Breast epithelium (tissue), 4 donors: ENCODE data around the gene TET2. TPM values are rescaled to one million over a fixed set of nuclear protein-coding genes. Genes with fewer than 3 reads are reported as not detected.

Experiments used
- DNase-seq, 2 donors: peaks; one replicate each; pipeline ENCODE4 v3.0.0-alpha.2; 2019; ENCODE audit warnings: low spot score in 2 of 2
- H3K27ac ChIP-seq, 2 donors: fragments of 200-600 bp; sonication (generic) in 1 of 2; one replicate each; pipeline ENCODE4 v1.5.1; 2016 to 2019; ENCODE audit warnings: mild to moderate bottlenecking in 1 of 2
- H3K27me3 ChIP-seq, 2 donors: fragments of 200-600 bp; sonication (generic) in 1 of 2; one replicate each; pipeline versions ENCODE4 v1.5.1 to v1.6.0; 2017 to 2019; ENCODE audit warnings: control low read depth in 1 of 2, mild to moderate bottlenecking in 1 of 2
- H3K36me3 ChIP-seq: fragments of 200-600 bp; one replicate; pipeline ENCODE4 v1.5.1; 2019
- H3K4me1 ChIP-seq, 2 donors: fragments of 200-600 bp; sonication (generic); one replicate each; pipeline ENCODE4 v1.5.1; 2016 to 2019; ENCODE audit warnings: control low read depth in 1 of 2
- H3K4me3 ChIP-seq, 3 donors: fragments of 200-600 bp; sonication (generic); 1 replicate in 2 of 3; 2 replicates in 1 of 3; pipeline ENCODE4 v1.5.1; 2016 to 2019; ENCODE audit warnings: mild to moderate bottlenecking in 3 of 3, moderate library complexity in 2 of 3
- H3K9me3 ChIP-seq, 2 donors: fragments of 200-600 bp; sonication (generic) in 1 of 2; one replicate each; pipeline ENCODE4 v1.5.1; 2016 to 2019; ENCODE audit warnings: control low read depth in 1 of 2
- CTCF ChIP-seq, 3 donors: fragments of 450-650 bp; IDR thresholded peaks; one replicate each; pipeline ENCODE4 v1.5.1; 2016 to 2017; ENCODE audit warnings: antibody characterized with exemption in 3 of 3, mild to moderate bottlenecking in 3 of 3, moderate library complexity in 3 of 3
- POLR2A ChIP-seq: fragments of 450-650 bp; IDR thresholded peaks from one replicate; pipeline ENCODE4 v1.6.1; 2016; ENCODE audit warnings: antibody characterized with exemption, mild to moderate bottlenecking, moderate library complexity
- POLR2AphosphoS5 ChIP-seq, 3 donors: sonication (generic); formaldehyde crosslinking; IDR thresholded peaks; one replicate each; pipeline ENCODE4 v1.6.1; 2017; ENCODE audit warnings: antibody characterized with exemption in 3 of 3
- intact Hi-C: fragments of 100-400 bp; cut with DNase I; formaldehyde crosslinking; loops from one replicate; pipeline ENCODE4 v1.15.1; 2023; ENCODE audit warnings: low total_unique reads
- total RNA-seq, 3 donors: library from RNA; depleted of rRNA; stranded (reverse); fragments of >200 nt; gene quantifications; one replicate each; pipeline ENCODE4 v1.1.0, GENCODE V29; 2016

The TET2 gene
- 10 to 100 TPM; 23.2 to 37.3 (median 29.8) TPM for total RNA-seq

DNA sequence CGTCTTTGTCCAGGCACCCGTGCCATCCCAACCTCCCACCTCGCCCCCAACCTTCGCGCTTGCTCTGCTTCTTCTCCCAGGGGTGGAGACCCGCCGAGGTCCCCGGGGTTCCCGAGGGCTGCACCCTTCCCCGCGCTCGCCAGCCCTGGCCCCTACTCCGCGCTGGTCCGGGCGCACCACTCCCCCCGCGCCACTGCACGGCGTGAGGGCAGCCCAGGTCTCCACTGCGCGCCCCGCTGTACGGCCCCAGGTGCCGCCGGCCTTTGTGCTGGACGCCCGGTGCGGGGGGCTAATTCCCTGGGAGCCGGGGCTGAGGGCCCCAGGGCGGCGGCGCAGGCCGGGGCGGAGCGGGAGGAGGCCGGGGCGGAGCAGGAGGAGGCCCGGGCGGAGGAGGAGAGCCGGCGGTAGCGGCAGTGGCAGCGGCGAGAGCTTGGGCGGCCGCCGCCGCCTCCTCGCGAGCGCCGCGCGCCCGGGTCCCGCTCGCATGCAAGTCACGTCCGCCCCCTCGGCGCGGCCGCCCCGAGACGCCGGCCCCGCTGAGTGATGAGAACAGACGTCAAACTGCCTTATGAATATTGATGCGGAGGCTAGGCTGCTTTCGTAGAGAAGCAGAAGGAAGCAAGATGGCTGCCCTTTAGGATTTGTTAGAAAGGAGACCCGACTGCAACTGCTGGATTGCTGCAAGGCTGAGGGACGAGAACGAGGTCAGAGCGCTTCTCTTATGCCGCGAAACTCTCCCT lies at the start of gene TET2:
TSS of gene TET2 (plus strand) at position 601 of the 740 bp plus-strand sequence. CDS start 87,067 bp downstream, outside the sequence.
- Histone ChIP-seq H3K27ac (peak within 1 kb of the TSS; percentile 81 to 89), H3K36me3 (no peaks in the 10 kb centered on the region), H3K9me3 (no peaks in the 10 kb centered on the region), H3K4me3 (peak within 1 kb of the TSS; percentile 58 to 81 (median 69)), H3K27me3 (no peaks in the 10 kb centered on the region), H3K4me1 (peaks cover 0 to 7% of the 10 kb centered on the region in 2 donors)
- intact Hi-C loops, result loop anchor here (10.0 kb wide), 1 partner anchor 328 kb away; the partner anchor contains the start of gene PPA2
- DNase-seq, result peak in 1 of 2 donors; percentile 60
- TF ChIP-seq POLR2A, result peak; percentile 22
- peak in 2 of 3 donors; percentile 10 to 20 for TF ChIP-seq CTCF (IDR thresholded peaks at IDR 0.05)
- peak in 1 of 3 donors; percentile 9 for TF ChIP-seq POLR2AphosphoS5 (IDR thresholded peaks at IDR 0.05)

GRCh38 chr4:105102016-105102415 lies 44.7 kb upstream of the TET2 start:
- Histone ChIP-seq H3K9me3 (no peaks in the 10 kb centered on the region), H3K4me3 (no peak overlapping the region), H3K27me3 (no peaks in the 10 kb centered on the region), H3K27ac (no peak overlapping the region), H3K4me1 (no peaks in the 10 kb centered on the region), H3K36me3 (no peaks in the 10 kb centered on the region)
- intact Hi-C loops, result no loop called here
- no peak for DNase-seq
- TF ChIP-seq POLR2A (no peak), CTCF (IDR thresholded peaks at IDR 0.05) (no peak), POLR2AphosphoS5 (IDR thresholded peaks at IDR 0.05) (no peak)

GRCh38 chr4:105106426-105106825 lies 40.2 kb upstream of the TET2 start:
- no peaks in the 10 kb centered on the region for H3K9me3 ChIP-seq
- H3K4me3 ChIP-seq, result no peak overlapping the region
- H3K4me1 ChIP-seq, result no peaks in the 10 kb centered on the region
- H3K27me3 ChIP-seq, result no peaks in the 10 kb centered on the region
- intact Hi-C loops, result no loop called here
- no peak for DNase-seq
- TF ChIP-seq POLR2A, result no peak
- TF ChIP-seq POLR2AphosphoS5 (IDR thresholded peaks at IDR 0.05), result peak in 1 of 3 donors; percentile 61
- H3K36me3 ChIP-seq, result no peaks in the 10 kb centered on the region
- H3K27ac ChIP-seq, result peak overlapping the region in 1 of 2 donors; percentile 14

GRCh38 chr4:105107095-105107856 lies 39.4 kb upstream of the TET2 start:
- H3K4me1 ChIP-seq, result no peaks in the 10 kb centered on the region
- H3K27ac ChIP-seq, result peak overlapping the region in 1 of 2 donors; percentile 14
- no peaks in the 10 kb centered on the region for H3K9me3 ChIP-seq
- no peak for DNase-seq
- intact Hi-C loops, result no loop called here
- no peaks in the 10 kb centered on the region for H3K36me3 ChIP-seq
- H3K27me3 ChIP-seq, result no peaks in the 10 kb centered on the region
- TF ChIP-seq CTCF (IDR thresholded peaks at IDR 0.05) (no peak), POLR2AphosphoS5 (IDR thresholded peaks at IDR 0.05) (no peak), POLR2A (no peak)
- H3K4me3 ChIP-seq, result no peak overlapping the region

DNA sequence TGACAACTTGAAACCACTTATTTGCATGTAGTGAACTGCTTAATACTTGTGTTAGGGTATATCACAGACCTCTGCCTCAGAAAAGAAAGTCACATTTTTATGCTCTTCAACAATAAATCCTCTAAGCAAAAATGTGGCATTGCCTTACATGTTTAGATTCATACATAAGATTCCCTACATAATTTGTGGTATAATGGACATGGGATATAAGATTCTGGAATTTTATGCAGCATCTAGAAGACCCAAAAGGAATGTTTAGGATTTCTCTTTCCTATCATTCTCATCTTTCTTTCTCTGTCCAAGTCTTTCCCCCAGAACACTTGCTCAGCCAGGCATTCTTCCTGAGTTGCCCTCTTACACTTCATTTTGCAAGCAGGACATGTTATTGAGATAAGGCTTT lies 37.7 kb upstream of the TET2 start:
- intact Hi-C loops, result no loop called here
- DNase-seq, result no peak
- Histone ChIP-seq H3K4me3 (no peak overlapping the region), H3K27ac (no peak overlapping the region), H3K9me3 (no peaks in the 10 kb centered on the region), H3K36me3 (no peaks in the 10 kb centered on the region), H3K4me1 (no peaks in the 10 kb centered on the region), H3K27me3 (no peaks in the 10 kb centered on the region)
- TF ChIP-seq CTCF (IDR thresholded peaks at IDR 0.05) (no peak), POLR2A (no peak), POLR2AphosphoS5 (IDR thresholded peaks at IDR 0.05) (no peak)
